Stimulated activated CD8-positive, alpha-beta memory T cell treated with anti-CD3 and anti-CD28 coated beads, Interleukin-2, amount 100 ng/mL, for 1 hour (primary cell): Measurements from ENCODE around the gene SFSWAP.

Experiments
- DNase-seq, 2 donors: peaks; one replicate each; pipeline ENCODE4 v3.0.0-alpha.2; 2020; ENCODE audit warnings: low read depth in 2 of 2

SFSWAP gene

GRCh38 chr12:131815131-131815530 lies 104.2 kb downstream of the SFSWAP start:
- no peak for DNase-seq

- no peak for DNase-seq
Measured at GRCh38 chr12:131816495-131816894, 105.6 kb downstream of the SFSWAP start.

DNA sequence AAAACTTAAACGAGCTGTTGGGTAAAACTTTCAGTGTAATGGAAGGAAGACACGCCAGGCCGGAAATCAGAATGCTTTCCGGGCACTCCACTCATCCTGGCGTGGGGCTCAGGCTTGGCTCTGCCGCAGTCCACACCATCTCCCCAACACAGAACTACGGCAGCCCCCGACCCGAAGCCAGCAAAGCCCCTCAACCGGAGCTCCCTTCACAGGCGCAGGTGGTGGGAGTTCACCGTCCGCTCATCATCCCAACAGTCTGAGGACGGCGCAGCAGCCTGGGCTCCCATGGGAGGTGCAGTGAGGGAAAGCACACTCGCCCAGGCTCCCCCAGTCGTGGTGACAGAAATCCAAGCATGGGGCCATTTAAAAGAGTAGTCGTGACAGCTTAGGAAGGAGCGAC lies 106.4 kb downstream of the SFSWAP start:
- no peak for DNase-seq

DNA sequence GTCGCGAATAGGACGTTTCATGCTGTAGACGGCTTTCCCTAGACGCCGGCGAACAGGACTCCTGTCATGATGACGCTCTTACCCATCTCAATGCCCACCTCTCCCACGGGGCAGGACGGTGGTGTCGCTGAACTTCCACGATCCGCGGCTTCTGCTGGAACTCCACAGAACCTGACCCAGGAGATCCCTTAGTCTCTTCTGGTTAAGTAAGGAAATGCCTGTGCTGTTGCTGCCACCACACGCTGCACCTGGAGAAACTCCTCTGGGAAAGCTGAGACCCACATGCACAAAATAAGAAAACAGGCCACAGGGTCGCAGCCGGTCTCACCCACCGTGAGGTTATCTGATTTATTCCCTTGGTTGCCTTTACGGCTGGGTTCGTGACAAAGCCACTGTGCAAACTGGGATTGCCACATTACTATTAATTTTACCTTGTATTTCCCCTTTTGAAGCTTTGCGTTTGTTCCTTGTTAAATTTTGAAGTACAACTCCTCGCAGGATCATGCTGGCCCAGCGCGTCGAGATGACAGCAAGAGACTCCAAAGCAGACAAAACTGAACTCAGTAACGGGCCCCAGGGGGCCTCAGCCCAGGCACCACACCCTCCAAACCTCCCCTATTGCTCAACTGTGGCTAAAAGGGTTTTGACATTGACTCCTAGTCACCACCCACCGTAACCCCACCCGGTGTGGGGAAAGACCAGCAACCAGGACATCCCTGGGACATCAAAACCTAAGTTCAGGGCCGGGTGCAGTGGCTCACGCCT lies 108.1 kb downstream of the SFSWAP start:
- DNase-seq = no peak

- DNase-seq = no peak
Measured at GRCh38 chr12:131824450-131824849, 113.6 kb downstream of the SFSWAP start.

DNA sequence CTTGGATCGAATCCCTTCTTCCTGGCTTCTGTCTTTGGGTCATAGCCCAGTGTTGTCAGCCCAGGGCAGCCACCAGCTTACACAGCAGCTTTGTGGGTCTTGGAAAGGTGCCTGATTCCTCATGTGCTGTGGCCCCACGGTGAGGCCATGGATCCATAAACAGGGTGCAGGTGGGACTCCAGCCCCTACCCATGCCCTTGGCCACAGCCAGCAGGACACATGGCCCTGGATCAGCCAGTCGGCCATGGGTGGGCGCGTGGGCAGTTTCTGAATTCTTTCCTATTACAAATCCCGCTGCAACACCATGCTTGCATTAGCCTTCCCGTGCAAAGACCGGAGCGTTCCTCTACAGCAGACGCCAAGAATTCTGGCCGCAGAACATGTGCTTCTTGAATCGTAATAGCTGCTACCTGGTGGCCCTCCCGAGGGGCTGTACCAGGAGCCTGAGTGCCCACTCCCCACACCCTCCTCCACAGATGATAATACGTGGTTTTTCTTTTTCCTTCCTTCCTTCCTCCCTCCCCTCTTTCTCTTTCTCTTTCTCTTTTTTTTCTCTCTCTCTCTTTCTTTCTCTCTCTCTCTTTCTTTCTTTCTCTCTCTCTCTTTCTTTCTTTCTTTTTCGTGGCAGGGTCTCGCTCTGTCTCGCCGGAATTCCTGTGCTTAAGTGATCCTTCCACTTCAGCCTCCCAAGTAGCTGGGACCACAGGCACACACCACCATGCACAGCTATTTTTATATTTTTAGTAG lies 114.4 kb downstream of the SFSWAP start:
- DNase-seq = no peak

- no peak for DNase-seq
Measured at GRCh38 chr12:131826097-131826928, 115.4 kb downstream of the SFSWAP start.

GRCh38 chr12:131827961-131828534 lies 117.2 kb downstream of the SFSWAP start, which contains the start of gene MMP17:
Gene MMP17, plus strand, starts transcription at chr12:131828393. Its CDS starts 102 bp downstream, at chr12:131828495.
- no peak for DNase-seq

- DNase-seq = no peak
Measured at GRCh38 chr12:131828671-131829355, 117.9 kb downstream of the SFSWAP start.

- DNase-seq = no peak
Measured at GRCh38 chr12:131829356-131829747, 118.5 kb downstream of the SFSWAP start.

DNA sequence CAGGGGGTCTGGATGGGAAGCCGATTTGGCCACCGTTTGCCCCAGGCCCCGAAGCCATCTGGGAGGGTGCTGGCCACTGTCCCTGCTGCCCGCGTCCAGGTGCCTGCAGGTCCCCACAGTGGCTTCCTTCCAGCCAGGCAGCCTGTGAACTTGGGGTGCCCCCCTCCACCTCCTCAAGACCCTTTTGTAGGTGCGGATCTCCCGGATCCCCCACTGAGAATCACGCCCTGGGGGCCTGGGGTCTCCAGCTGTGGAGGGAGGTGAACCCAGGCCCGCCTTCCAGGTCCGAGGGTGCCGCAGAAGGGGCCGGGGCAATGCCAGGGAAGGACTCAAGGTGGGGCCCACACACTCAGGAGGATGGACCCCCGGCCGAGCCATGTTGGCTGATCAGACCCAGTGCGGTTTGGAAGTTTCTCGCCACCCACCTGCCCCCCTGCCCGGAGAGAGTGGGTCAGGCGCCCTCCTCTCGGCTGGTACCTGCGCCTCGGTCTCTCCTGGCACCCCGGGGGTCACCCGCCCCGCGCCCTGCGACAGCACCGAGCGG lies 119.0 kb downstream of the SFSWAP start:
- DNase-seq = no peak

DNA sequence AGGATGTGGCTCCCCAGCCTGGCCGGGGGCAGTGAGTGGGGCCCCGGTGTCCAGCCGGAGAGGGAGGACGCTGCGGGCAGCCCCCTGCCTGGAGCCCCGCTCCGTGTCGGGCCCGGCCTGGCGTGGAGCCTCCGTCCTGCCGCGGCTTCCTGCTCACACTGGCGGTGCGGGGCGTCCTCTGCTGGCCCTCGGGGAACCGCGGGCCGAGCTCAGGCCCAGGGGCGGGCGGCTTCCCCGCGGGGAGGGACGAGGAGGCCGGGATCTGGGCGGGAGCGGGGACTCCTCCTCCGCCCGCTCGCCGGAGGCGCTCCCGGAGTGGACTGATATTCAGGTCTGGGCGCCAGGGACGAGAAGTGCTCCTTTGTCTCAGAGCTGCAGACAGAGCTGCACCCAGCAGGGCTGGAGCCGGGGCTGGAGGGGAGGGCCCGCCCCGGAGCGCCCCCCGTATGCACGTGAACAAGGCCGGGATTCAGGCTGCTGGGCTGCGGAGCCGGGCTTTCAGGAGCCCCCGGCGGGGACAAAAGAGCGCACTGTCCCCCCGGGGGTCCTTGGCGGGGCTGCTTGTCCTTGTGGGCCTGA lies 119.5 kb downstream of the SFSWAP start:
- no peak for DNase-seq

DNA sequence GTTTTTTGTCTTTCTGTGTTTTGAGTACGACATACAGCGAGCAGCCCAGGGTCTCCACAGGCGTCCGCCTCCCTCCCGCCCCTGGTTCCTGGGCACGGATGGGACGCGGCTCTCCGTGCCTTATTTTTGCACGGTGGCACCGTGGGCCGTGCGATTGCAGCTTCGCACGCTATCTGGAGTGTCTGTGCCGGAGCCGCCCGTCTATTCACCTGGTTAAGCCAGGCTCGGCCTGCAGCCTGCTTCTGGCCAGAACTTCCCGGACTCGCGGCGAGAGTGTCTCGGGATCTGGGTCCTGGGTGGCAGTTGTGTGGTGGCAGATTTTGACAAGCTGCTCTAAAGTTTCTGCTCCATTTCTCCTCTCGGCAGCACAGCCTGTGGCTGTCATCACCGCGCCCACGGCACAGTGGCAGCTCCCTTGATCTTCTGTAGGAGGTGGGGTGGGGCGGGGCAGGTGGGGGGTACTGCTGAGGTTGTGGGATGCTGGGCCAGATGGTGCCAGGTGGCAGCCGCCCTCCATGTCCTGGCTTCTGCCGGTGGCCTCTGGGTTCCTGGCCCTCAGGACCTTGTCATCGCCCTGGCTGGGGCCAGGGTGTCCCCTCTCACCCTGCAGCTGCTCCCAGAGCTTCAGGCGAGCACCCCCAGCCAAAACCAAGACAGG lies 120.2 kb downstream of the SFSWAP start:
- no peak for DNase-seq

DNA sequence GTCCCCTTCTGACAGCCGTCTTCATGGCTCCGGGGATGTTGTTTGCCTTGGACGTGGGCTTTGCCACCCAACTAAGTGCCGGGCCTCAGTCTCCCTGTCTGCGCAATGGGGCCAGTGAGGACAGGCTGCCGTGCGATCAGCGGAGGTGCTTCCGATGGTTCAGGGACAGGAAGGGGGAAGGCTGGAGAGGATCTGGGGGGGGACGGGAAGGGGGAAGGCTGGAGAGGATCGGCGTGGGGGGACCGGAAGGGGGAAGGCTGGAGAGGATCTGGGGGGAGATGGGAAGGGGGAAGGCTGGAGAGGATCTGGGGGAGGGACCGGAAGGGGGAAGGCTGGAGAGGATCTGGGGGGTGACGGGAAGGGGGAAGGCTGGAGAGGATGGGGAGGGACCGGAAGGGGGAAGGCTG lies 120.7 kb downstream of the SFSWAP start:
- DNase-seq = no peak

DNA sequence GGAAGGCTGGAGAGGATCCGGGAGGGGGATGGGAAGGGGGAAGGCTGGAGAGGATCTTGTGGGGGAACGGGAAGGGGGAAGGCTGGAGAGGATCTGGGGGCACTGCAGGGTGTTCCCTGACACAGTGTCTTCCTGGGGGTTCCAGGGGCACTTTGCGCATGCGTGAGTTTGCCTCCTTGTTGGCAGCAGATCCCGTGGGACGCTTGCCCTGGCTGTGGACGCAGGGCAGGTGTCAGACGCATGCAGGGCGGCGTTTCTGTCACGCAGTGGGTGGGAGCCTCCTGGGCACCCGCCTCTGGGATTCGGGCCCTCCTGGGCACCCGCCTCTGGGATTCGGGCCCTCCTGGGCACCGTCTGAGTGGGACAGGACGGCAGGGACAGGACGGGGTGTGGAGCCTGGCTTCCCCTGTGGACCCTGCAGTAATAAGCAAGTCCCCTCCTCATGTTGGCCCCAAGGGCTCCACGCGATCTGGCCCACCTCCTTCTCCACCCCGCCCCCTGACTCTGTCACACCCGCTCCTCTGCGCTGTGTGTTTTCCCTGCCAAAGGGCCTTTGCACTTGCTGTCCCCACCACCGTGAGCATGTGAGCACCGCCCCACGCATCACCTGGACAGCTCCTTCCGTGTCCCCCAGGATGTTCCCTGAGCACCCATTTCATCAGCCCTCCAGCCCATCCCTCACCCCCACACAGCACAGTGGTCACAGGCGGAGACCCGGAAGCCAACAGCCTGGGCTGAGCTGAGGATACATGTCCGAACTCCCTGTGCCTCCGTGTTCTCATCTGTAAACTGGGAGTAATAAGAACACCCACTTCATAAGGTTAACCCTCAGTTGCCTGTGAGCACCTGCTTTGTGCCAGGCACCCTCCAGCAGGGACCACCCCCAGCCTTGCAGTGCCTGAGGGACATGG lies 121.7 kb downstream of the SFSWAP start:
- DNase-seq = no peak

- no peak for DNase-seq
Measured at GRCh38 chr12:131833288-131833895, 122.5 kb downstream of the SFSWAP start.

DNA sequence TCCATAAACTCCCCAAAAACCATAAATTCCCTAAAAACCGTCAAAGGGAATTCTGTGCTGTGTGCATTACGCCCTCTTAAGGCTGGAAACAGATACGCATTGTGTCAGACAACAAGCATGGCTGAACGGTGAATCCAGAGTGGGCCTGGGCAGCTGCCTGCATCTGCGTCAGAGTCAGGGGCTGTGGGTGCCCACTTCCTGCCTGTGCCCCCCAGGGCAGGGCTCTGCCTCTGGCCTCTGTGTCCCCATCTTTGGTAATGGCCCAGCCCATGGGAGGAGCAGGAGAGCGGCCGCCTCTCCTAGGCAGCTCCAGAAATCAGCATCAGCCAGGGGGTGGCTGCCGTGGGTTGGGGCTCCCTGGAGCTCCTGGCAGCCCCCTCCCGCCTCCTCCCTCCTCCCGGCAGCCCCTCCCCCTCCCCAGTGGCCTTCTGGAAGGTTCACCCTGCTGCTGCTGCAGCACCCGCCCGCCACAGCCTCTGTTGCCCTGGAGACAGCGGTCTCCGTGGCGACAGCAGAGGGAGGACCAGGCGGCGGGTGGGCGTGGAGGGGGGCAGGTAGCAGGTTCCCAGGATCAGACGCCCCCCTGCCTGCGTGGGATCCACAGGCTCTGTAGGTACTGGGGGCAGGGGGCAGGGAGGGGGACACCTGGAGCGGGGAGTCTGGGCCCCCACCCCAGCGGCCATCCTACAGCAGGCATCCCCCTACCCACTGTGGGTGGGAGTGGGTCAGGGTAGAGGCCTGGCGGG lies 123.2 kb downstream of the SFSWAP start:
- DNase-seq = no peak
